Central memory CD8-positive, alpha-beta T cell (primary cell): ENCODE results near the gene WDR37.
"Not testable (repeated sequence)": the region's sequence is repeated elsewhere in the genome, so short reads cannot be mapped to it uniquely, and the experiment has no call there.

ENCODE experiments used
- ATAC-seq: fragments of 150-1000 bp; cut with Tn5 transposase; replicated peaks from 2 replicates; pipeline ENCODE4 v1.10.0; 2022; ENCODE audit warnings: mild to moderate bottlenecking, moderate FRiP score, moderate number of reproducible peaks; ENCODE audit not compliant: poor library complexity, severe bottlenecking; ENCODE audit errors: extremely low read depth
- DNase-seq, 2 donors: peaks; one replicate each; pipeline ENCODE4 v3.0.0; 2021; ENCODE audit warnings: low spot score in 2 of 2
- H3K27ac Mint-ChIP-seq: one replicate; pipeline ENCODE4 v1.8.0; 2022; ENCODE audit warnings: low read depth, mild to moderate bottlenecking, moderate library complexity, mixed read lengths
- H3K27me3 Mint-ChIP-seq: one replicate; pipeline ENCODE4 v1.8.0; 2022; ENCODE audit warnings: mixed read lengths
- H3K36me3 Mint-ChIP-seq: one replicate; pipeline ENCODE4 v1.8.0; 2022; ENCODE audit warnings: mild to moderate bottlenecking, moderate library complexity, mixed read lengths; ENCODE audit not compliant: insufficient read depth
- H3K4me1 Mint-ChIP-seq: one replicate; pipeline ENCODE4 v1.8.0; 2022; ENCODE audit warnings: mixed read lengths
- H3K4me3 Mint-ChIP-seq: one replicate; pipeline ENCODE4 v1.8.0; 2022; ENCODE audit warnings: mild to moderate bottlenecking, moderate library complexity, mixed read lengths
- H3K9me3 Mint-ChIP-seq: one replicate; pipeline ENCODE4 v1.8.0; 2022; ENCODE audit warnings: mixed read lengths

The WDR37 gene

GRCh38 chr10:1063232-1063865, 7.2 kb downstream of the WDR37 start:
- peak overlapping the region; percentile 89 for H3K27ac Mint-ChIP-seq
- peaks cover 18% of the 10 kb centered on the region for H3K36me3 Mint-ChIP-seq
- no peaks in the 10 kb centered on the region for H3K9me3 Mint-ChIP-seq
- H3K4me3 Mint-ChIP-seq = peak overlapping the region; percentile 76
- H3K4me1 Mint-ChIP-seq = peaks cover 80% of the 10 kb centered on the region
- ATAC-seq (peak; percentile 99), DNase-seq (peak in 1 of 2 donors; percentile 42)
- no peaks in the 10 kb centered on the region for H3K27me3 Mint-ChIP-seq

- H3K9me3 Mint-ChIP-seq = no peaks in the 10 kb centered on the region
- peaks cover 13% of the 10 kb centered on the region for H3K36me3 Mint-ChIP-seq
- no peaks in the 10 kb centered on the region for H3K27me3 Mint-ChIP-seq
- no peak overlapping the region for H3K4me3 Mint-ChIP-seq
- DNase-seq = no peak
- no peak for ATAC-seq
- H3K4me1 Mint-ChIP-seq = peaks cover 92% of the 10 kb centered on the region
- peak overlapping the region; percentile 89 for H3K27ac Mint-ChIP-seq
Observed at GRCh38 chr10:1064964-1065247, 8.7 kb downstream of the WDR37 start.

- Mint-ChIP-seq H3K27ac (peak overlapping the region; percentile 73), H3K36me3 (peaks cover 10% of the 10 kb centered on the region), H3K4me1 (peaks cover 85% of the 10 kb centered on the region)
- not testable (repeated sequence) for ATAC-seq, H3K9me3 Mint-ChIP-seq, H3K4me3 Mint-ChIP-seq, H3K27me3 Mint-ChIP-seq, DNase-seq
Observed at GRCh38 chr10:1066734-1067133, 10.5 kb downstream of the WDR37 start.

- H3K4me1 Mint-ChIP-seq = peaks cover 69% of the 10 kb centered on the region
- peak overlapping the region; percentile 0 for H3K27ac Mint-ChIP-seq
- peaks cover 10% of the 10 kb centered on the region for H3K36me3 Mint-ChIP-seq
- H3K9me3 Mint-ChIP-seq = no peaks in the 10 kb centered on the region
- peak overlapping the region; percentile 35 for H3K4me3 Mint-ChIP-seq
- ATAC-seq (peak; percentile 70), DNase-seq (no peak)
- no peaks in the 10 kb centered on the region for H3K27me3 Mint-ChIP-seq
Observed at GRCh38 chr10:1068380-1069361, 12.5 kb downstream of the WDR37 start.

- H3K27ac Mint-ChIP-seq = no peak overlapping the region
- DNase-seq (no peak), ATAC-seq (no peak)
- H3K4me1 Mint-ChIP-seq = peaks cover 66% of the 10 kb centered on the region
- peaks cover 13% of the 10 kb centered on the region for H3K36me3 Mint-ChIP-seq
- no peaks in the 10 kb centered on the region for H3K9me3 Mint-ChIP-seq
- no peak overlapping the region for H3K4me3 Mint-ChIP-seq
- H3K27me3 Mint-ChIP-seq = no peaks in the 10 kb centered on the region
Observed at GRCh38 chr10:1070919-1071318, 14.7 kb downstream of the WDR37 start.

GRCh38 chr10:1074052-1074747, 18.0 kb downstream of the WDR37 start:
- H3K27ac Mint-ChIP-seq = peak overlapping the region; percentile 84
- no peak for ATAC-seq
- H3K4me3 Mint-ChIP-seq = no peak overlapping the region

GRCh38 chr10:1074748-1075308, 18.6 kb downstream of the WDR37 start:
- ATAC-seq (no peak), DNase-seq (no peak)
- no peaks in the 10 kb centered on the region for H3K9me3 Mint-ChIP-seq
- peaks cover 33% of the 10 kb centered on the region for H3K4me1 Mint-ChIP-seq
- H3K27ac Mint-ChIP-seq = peak overlapping the region; percentile 84
- no peaks in the 10 kb centered on the region for H3K27me3 Mint-ChIP-seq
- peaks cover 42% of the 10 kb centered on the region for H3K36me3 Mint-ChIP-seq
- H3K4me3 Mint-ChIP-seq = no peak overlapping the region

More at GRCh38 chr10:1074052-1074747, 18.0 kb downstream of the WDR37 start:
- no peak for DNase-seq
- H3K4me1 Mint-ChIP-seq = peaks cover 40% of the 10 kb centered on the region
- peaks cover 35% of the 10 kb centered on the region for H3K36me3 Mint-ChIP-seq
- no peaks in the 10 kb centered on the region for H3K9me3 Mint-ChIP-seq
- no peaks in the 10 kb centered on the region for H3K27me3 Mint-ChIP-seq

- ATAC-seq = no peak
- H3K9me3 Mint-ChIP-seq = no peaks in the 10 kb centered on the region
- peaks cover 60% of the 10 kb centered on the region for H3K36me3 Mint-ChIP-seq
- no peak for DNase-seq
- no peaks in the 10 kb centered on the region for H3K27me3 Mint-ChIP-seq
- no peak overlapping the region for H3K4me3 Mint-ChIP-seq
- H3K4me1 Mint-ChIP-seq = peaks cover 24% of the 10 kb centered on the region
- H3K27ac Mint-ChIP-seq = no peak overlapping the region
Observed at GRCh38 chr10:1078668-1079067, 22.5 kb downstream of the WDR37 start.

- H3K4me1 Mint-ChIP-seq = peaks cover 30% of the 10 kb centered on the region
- H3K36me3 Mint-ChIP-seq = peaks cover 72% of the 10 kb centered on the region
- no peaks in the 10 kb centered on the region for H3K27me3 Mint-ChIP-seq
- no peak overlapping the region for H3K27ac Mint-ChIP-seq
- H3K4me3 Mint-ChIP-seq = no peak overlapping the region
- no peaks in the 10 kb centered on the region for H3K9me3 Mint-ChIP-seq
- ATAC-seq (no peak), DNase-seq (no peak)
Observed at GRCh38 chr10:1083581-1083980, 27.4 kb downstream of the WDR37 start.

- peaks cover 30% of the 10 kb centered on the region for H3K4me1 Mint-ChIP-seq
- no peak for ATAC-seq
- no peaks in the 10 kb centered on the region for H3K9me3 Mint-ChIP-seq
- peaks cover 69% of the 10 kb centered on the region for H3K36me3 Mint-ChIP-seq
- no peak overlapping the region for H3K27ac Mint-ChIP-seq
- H3K4me3 Mint-ChIP-seq = no peak overlapping the region
- H3K27me3 Mint-ChIP-seq = no peaks in the 10 kb centered on the region
- DNase-seq = no peak
Observed at GRCh38 chr10:1084011-1084950, 28.1 kb downstream of the WDR37 start.

- H3K9me3 Mint-ChIP-seq = no peaks in the 10 kb centered on the region
- H3K27me3 Mint-ChIP-seq = no peaks in the 10 kb centered on the region
- ATAC-seq = no peak
- H3K4me1 Mint-ChIP-seq = peaks cover 36% of the 10 kb centered on the region
- no peak overlapping the region for H3K27ac Mint-ChIP-seq
- H3K4me3 Mint-ChIP-seq = no peak overlapping the region
- no peak for DNase-seq
- peaks cover 67% of the 10 kb centered on the region for H3K36me3 Mint-ChIP-seq
Observed at GRCh38 chr10:1085258-1085657, 29.1 kb downstream of the WDR37 start.
